GM21825 (cell line): Measurements from ENCODE around the gene AMOTL1.
"Not testable (repeated sequence)": the region's sequence is repeated elsewhere in the genome, so short reads cannot be mapped to it uniquely, and the experiment has no call there.

Experiments used
- ATAC-seq: cut with Tn5 transposase; IDR thresholded peaks from one replicate; pipeline ENCODE4 v1.9.1; 2021; ENCODE audit warnings: mild to moderate bottlenecking, moderate library complexity; ENCODE audit not compliant: unreplicated experiment

The AMOTL1 gene

GRCh38 chr11:94849839-94850238, 81.7 kb downstream of the AMOTL1 start:
- no peak for ATAC-seq

DNA sequence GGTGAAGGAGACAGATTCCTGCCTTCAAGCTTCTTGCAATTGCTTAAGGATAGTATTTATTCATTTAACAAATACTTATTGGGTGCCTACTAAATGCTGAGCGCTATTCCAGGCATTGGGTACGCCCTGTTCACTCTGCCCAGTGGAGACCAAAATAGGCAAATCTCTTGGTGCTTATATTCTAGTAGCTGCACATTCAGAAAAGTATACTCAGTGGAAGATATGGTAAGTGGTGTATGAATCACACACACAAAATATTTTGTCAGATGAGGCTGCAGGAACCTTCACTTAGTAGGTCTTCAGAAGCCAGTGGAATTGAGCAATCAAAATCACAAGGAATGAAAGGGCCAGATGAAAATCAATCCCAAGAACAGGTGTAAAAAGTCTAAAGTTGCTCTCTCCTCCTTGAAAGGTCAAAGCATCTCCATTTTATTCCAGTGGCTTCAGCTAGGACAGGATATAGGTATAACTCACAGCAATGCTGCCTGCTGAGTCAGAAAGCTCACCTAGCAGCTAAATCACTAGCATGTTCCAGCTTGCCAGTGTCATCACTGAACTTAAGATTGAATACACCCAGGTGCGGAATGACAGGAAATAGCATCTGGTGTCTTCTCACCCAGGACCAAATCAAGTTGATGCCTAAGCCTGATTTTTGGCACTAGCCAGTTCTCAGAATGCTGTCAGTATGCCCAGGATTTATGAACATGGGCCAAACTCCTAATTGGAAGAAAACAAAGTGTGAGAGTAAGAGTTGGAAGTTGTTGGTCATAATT, 83.9 kb downstream of the AMOTL1 start:
- ATAC-seq = no peak

- not testable (repeated sequence) for ATAC-seq
Observed at GRCh38 chr11:94853288-94853687, 85.1 kb downstream of the AMOTL1 start.

- no peak for ATAC-seq
Observed at GRCh38 chr11:94853836-94854235, 85.7 kb downstream of the AMOTL1 start.

GRCh38 chr11:94854770-94855633, 86.8 kb downstream of the AMOTL1 start:
- no peak for ATAC-seq

- no peak for ATAC-seq
Observed at GRCh38 chr11:94855666-94856065, 87.5 kb downstream of the AMOTL1 start.

DNA sequence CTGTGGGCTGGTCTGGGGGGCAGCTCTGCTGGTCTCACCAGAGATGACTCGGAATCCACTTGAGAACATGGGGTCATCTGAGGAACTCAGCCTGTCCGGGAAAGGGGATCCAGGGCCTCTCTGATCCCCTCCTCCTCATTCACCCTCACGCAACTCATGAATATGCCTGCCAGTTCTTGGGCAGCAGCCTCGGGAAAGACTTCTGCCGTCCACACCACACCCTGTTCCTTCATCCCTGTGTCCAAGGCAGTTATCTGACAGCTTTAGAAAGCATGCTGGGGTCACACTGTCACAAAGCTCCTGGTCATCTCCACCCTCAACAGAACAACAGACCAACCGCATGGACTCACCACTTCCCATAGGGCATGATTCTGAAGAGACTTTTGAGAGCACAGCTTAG, 88.3 kb downstream of the AMOTL1 start:
- ATAC-seq = no peak

GRCh38 chr11:94857337-94857736, 89.2 kb downstream of the AMOTL1 start:
- ATAC-seq = no peak

GRCh38 chr11:94858012-94858705, 90.0 kb downstream of the AMOTL1 start:
- ATAC-seq = no peak

DNA sequence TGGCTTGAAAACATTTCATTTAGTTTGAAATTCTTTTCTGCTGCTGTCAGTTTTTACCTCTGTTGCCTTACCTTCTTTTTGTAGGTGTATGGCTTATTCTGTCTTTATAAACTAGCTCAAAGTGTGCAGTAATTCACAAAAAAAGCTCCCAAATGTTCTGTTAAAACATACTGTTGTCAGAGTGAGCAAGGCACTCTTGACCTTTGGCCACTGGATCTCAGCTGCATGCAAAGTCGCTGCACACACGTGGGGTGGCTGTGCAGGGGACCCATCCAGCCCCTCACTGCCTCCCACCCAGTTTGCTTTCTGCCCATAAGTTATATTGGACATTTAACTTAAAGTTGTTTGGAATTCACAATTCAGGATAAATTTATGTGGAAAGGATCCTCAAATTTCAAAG, 92.2 kb downstream of the AMOTL1 start:
- ATAC-seq = no peak

DNA sequence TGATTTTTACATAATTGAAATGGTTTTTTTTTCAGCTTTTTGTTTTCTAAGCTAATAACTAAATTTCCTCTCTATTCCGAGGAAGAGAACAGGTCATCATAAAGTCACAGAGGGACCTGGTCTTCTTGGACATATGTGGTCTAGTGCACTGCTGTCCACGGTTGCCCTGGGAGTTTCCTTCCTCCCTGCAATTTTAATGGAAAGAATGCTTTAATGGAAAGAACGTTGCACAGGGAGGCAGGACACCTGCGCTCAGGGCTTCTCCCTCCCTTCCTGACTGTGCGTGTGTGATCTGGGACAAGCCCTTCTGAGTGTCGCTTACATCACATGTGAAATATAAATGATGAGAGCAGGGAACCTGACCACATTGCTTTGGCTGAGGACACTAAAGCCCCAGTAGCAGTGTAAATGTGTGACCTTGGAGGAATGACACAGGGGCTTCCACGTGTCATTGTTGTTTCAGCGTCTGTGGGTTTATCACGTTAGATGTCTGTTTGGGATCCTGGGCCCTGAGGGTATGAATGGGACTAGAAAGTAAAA, 93.2 kb downstream of the AMOTL1 start:
- ATAC-seq = no peak

- no peak for ATAC-seq
Observed at GRCh38 chr11:94862926-94863880, 95.0 kb downstream of the AMOTL1 start.

DNA sequence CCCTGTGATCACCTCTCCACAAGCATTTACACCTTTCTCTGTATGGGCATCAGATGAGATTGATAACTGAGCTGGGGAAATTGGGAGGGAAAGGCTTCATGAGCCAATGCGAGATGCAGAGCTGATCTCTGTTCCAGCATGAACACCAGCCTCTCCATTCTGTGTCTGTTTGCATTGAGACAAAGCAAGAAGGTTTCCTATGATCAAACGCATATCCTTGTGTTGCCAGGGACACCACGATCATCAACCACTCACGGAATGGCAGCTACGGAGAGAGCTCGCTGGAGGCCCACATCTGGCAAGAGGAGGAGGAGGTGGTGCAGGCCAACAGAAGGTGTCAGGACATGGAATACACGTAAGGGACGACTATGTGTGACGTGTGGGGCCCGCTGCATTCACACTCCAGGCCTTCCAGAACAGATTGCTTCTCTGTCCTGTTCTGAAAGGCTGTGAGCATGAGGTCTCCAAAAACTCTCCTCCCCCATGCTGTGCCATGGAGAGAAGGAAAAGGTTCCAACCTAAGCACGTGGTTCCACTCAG, 96.4 kb downstream of the AMOTL1 start:
- no peak for ATAC-seq

DNA sequence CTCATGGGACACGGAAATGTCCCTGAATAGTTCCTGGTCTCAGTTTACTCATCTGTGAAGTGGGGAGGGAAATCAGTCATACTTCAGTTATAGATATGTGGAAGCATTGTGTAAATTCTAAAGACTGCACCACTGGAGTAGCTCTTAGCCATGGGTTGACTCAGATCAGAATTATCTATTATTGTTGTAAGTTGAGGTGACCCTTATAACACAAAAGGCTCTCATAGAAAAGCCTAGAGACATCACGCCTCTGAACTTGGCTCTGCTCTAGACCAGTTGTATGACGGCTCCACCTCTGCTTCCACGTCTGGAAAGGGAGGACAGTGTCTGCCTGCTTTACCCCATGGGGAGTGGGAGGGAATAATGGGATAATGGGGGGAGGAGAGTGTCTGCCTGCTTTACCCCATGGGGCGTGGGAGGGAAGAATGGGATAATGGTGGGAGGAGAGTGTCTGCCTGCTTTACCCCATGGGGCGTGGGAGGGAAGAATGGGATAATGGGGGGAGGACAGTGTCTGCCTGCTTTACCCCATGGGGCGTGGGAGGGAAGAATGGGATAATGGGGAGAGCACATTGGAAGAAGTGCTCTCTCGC, 98.2 kb downstream of the AMOTL1 start:
- ATAC-seq = no peak

- ATAC-seq = no peak
Observed at GRCh38 chr11:94866936-94867795, 99.0 kb downstream of the AMOTL1 start.

DNA sequence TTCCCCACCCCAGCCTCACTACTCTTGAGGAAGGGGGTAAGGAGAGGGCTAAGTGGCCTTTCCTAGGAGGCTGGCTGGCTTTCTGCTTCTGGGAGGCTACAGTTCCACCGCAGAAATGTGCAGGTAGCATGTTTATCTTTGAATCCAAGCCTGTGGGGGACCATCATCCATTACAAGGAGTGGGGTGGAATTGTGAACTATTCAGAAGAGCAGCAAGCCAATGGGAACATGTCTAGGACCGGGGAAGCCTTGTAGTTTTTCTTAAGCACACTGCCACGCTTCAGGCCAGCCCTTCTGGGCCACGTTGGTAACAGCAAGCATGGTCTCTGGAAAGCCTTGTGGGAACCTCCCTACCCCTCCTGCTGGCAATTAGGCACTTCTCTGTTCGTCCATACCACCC, 100.3 kb downstream of the AMOTL1 start:
- ATAC-seq = no peak

GRCh38 chr11:94869186-94869585, 101.0 kb downstream of the AMOTL1 start:
- no peak for ATAC-seq

- no peak for ATAC-seq
Observed at GRCh38 chr11:94870422-94870821, 102.3 kb downstream of the AMOTL1 start.
